RCC 7860 (cell line): Measurements from ENCODE around the gene COQ7.

Experiments used
- DNase-seq: peaks from one replicate; pipeline ENCODE4 v3.0.0-alpha.2; 2015; ENCODE audit warnings: low spot score
- FAIRE-seq: peaks from 2 replicates; lab custom pipeline; 2012; peaks lifted over from hg19 to GRCh38; lab: Jason Lieb, UNC

Gene COQ7

GRCh38 chr16:19110537-19111360 lies 43.3 kb downstream of the COQ7 start:
- DNase-seq, result no peak
- FAIRE-seq, result no peak

GRCh38 chr16:19112099-19112407 lies 44.6 kb downstream of the COQ7 start:
- FAIRE-seq (no peak), DNase-seq (no peak)

- DNase-seq (peak; percentile 71), FAIRE-seq (no peak)
Observed at GRCh38 chr16:19113577-19114358, 46.4 kb downstream of the COQ7 start, which contains the start of gene ITPRIPL2. ITPRIPL2 (plus strand) TSS chr16:19113964; CDS start chr16:19114462, 498 bp downstream.

GRCh38 chr16:19114359-19115147 lies 47.1 kb downstream of the COQ7 start:
- FAIRE-seq, result no peak

GRCh38 chr16:19115148-19116021 lies 48.0 kb downstream of the COQ7 start:
- DNase-seq (no peak), FAIRE-seq (no peak)

More at GRCh38 chr16:19114359-19115147, 47.1 kb downstream of the COQ7 start:
- DNase-seq, result no peak

GRCh38 chr16:19116711-19117449 lies 49.5 kb downstream of the COQ7 start:
- FAIRE-seq (no peak), DNase-seq (no peak)

GRCh38 chr16:19118938-19119431 lies 51.6 kb downstream of the COQ7 start:
- FAIRE-seq, result peak; percentile 91
- DNase-seq, result peak; percentile 72

GRCh38 chr16:19119564-19119963 lies 52.1 kb downstream of the COQ7 start:
- FAIRE-seq (no peak), DNase-seq (no peak)

- no peak for DNase-seq
- no peak for FAIRE-seq
Observed at GRCh38 chr16:19123535-19124178, 56.2 kb downstream of the COQ7 start.

- DNase-seq (no peak), FAIRE-seq (no peak)
Observed at GRCh38 chr16:19126300-19126699, 58.9 kb downstream of the COQ7 start.

- no peak for FAIRE-seq
- no peak for DNase-seq
Observed at GRCh38 chr16:19127205-19127604, 59.8 kb downstream of the COQ7 start.

GRCh38 chr16:19127674-19128131 lies 60.3 kb downstream of the COQ7 start:
- no peak for DNase-seq
- no peak for FAIRE-seq

- FAIRE-seq (no peak), DNase-seq (no peak)
Observed at GRCh38 chr16:19128454-19129200, 61.2 kb downstream of the COQ7 start.
